Measurements from ENCODE around the gene DLEC1.

- TF ChIP-seq EZH2phosphoT487 (IDR thresholded peaks at IDR 0.05; ENCODE audit: insufficient read depth, low read depth): no peak
- TF ChIP-seq EZH2 (IDR thresholded peaks at IDR 0.05; ENCODE audit: insufficient read depth, poor library complexity, severe bottlenecking): no peak
These were observed 97.4 kb downstream of the DLEC1 start for GRCh38 chr3:38136393-38136776.
